Neural progenitor cell (in vitro differentiated cells): ENCODE data around the gene VAT1L. TPM values are rescaled to one million over a fixed set of nuclear protein-coding genes. Genes with fewer than 3 reads are reported as not detected.

ENCODE experiments used
- DNase-seq: peaks from one replicate; pipeline ENCODE4 v3.0.0-alpha.2; 2016; ENCODE audit warnings: low spot score
- H2AFZ ChIP-seq: fragments of 200-600 bp; sonication (generic); replicated peaks from 2 replicates; pipeline ENCODE4 v1.6.1; 2016; ENCODE audit warnings: antibody characterized with exemption
- H3F3A ChIP-seq: fragments of 200-600 bp; sonication (generic); 2 replicates; pipeline ENCODE4 v1.6.1; 2016; ENCODE audit warnings: antibody characterized with exemption, low read depth
- H3K27ac ChIP-seq: fragments of 200-600 bp; sonication (generic); 2 replicates; pipeline ENCODE4 v1.5.1; 2016; ENCODE audit warnings: mild to moderate bottlenecking
- H3K27me3 ChIP-seq: fragments of 200-600 bp; sonication (generic); 2 replicates; pipeline ENCODE4 v1.6.1; 2016; ENCODE audit warnings: mild to moderate bottlenecking, moderate library complexity
- H3K36me3 ChIP-seq: fragments of 200-600 bp; sonication (generic); 2 replicates; pipeline ENCODE4 v1.5.1; 2016
- H3K4me1 ChIP-seq: fragments of 200-600 bp; sonication (generic); 2 replicates; pipeline ENCODE4 v1.6.1; 2016; ENCODE audit warnings: mixed run types
- H3K4me2 ChIP-seq: fragments of 200-600 bp; sonication (generic); 2 replicates; pipeline ENCODE4 v1.6.1; 2016
- H3K4me3 ChIP-seq: fragments of 200-600 bp; sonication (generic); 2 replicates; pipeline ENCODE4 v1.5.1; 2016
- H3K79me2 ChIP-seq: fragments of 200-600 bp; sonication (generic); 2 replicates; pipeline ENCODE4 v1.6.1; 2016; ENCODE audit warnings: low read depth
- H3K9ac ChIP-seq: fragments of 200-600 bp; sonication (generic); 2 replicates; pipeline ENCODE4 v1.6.1; 2016
- H3K9me3 ChIP-seq: fragments of 200-600 bp; sonication (generic); 2 replicates; pipeline ENCODE4 v1.5.1; 2016; ENCODE audit warnings: low read depth
- H4K20me1 ChIP-seq: fragments of 200-600 bp; sonication (generic); 2 replicates; pipeline ENCODE4 v1.6.1; 2016; ENCODE audit warnings: low read depth
- H3K27ac Mint-ChIP-seq: 3 replicates; pipeline ENCODE4 v1.8.0; 2021; ENCODE audit warnings: mixed read lengths
- H3K27me3 Mint-ChIP-seq: 2 replicates; pipeline ENCODE4 v1.8.0; 2022; ENCODE audit warnings: low read depth, mild to moderate bottlenecking, inconsistent platforms, moderate library complexity, mixed read lengths; ENCODE audit not compliant: insufficient read depth
- H3K36me3 Mint-ChIP-seq: 3 replicates; pipeline ENCODE4 v1.8.0; 2021; ENCODE audit warnings: mixed read lengths
- H3K4me1 Mint-ChIP-seq: 3 replicates; pipeline ENCODE4 v1.8.0; 2021; ENCODE audit warnings: mixed read lengths
- H3K4me3 Mint-ChIP-seq: 3 replicates; pipeline ENCODE4 v1.8.0; 2021; ENCODE audit warnings: mild to moderate bottlenecking, moderate library complexity, mixed read lengths
- H3K9me3 Mint-ChIP-seq: 3 replicates; pipeline ENCODE4 v1.8.0; 2020; ENCODE audit warnings: mixed read lengths
- EZH2 ChIP-seq: fragments of 200-600 bp; sonication (generic); IDR thresholded peaks from 2 replicates; pipeline ENCODE4 v1.6.1; 2017; ENCODE audit warnings: antibody characterized with exemption, mild to moderate bottlenecking, moderate library complexity
- EZH2phosphoT487 ChIP-seq: fragments of 200-600 bp; sonication (generic); IDR thresholded peaks from 2 replicates; pipeline ENCODE4 v1.6.1; 2017; ENCODE audit warnings: antibody characterized with exemption
- total RNA-seq: library from RNA; depleted of rRNA; stranded (reverse); fragments of >200 nt; gene quantifications from 2 replicates; pipeline ENCODE4 v1.2.3, GENCODE V29; 2015; ENCODE audit warnings: low replicate concordance
- TF ChIP-seq, protein P1 (sequence below): fragments of 200-600 bp; sonication (generic); IDR thresholded peaks from 2 replicates; pipeline ENCODE4 v1.5.1; 2017; ENCODE audit warnings: antibody characterized with exemption, mild to moderate bottlenecking

Gene VAT1L
- total RNA-seq, 1 donor from 2014 or later: 43.2 TPM

GRCh38 chr16:77866752-77867151 lies 78.4 kb downstream of the VAT1L start:
- no peaks in the 10 kb centered on the region for H4K20me1 ChIP-seq
- H3K9me3 ChIP-seq: no peaks in the 10 kb centered on the region
- Mint-ChIP-seq H3K4me1 (peaks cover 18% of the 10 kb centered on the region), H3K27me3 (no peaks in the 10 kb centered on the region), H3K9me3 (no peaks in the 10 kb centered on the region), H3K4me3 (peak overlapping the region; percentile 18), H3K27ac (no peak overlapping the region), H3K36me3 (peaks cover 25% of the 10 kb centered on the region)
- no peaks in the 10 kb centered on the region for H3K27me3 ChIP-seq
- H3K4me2 ChIP-seq: no peak overlapping the region
- H3K79me2 ChIP-seq: no peaks in the 10 kb centered on the region
- H3K9ac ChIP-seq: no peak overlapping the region
- DNase-seq: no peak
- no peak overlapping the region for H3K4me3 ChIP-seq
- no peaks in the 10 kb centered on the region for H3K36me3 ChIP-seq
- no peak for TF ChIP-seq EZH2phosphoT487
- TF ChIP-seq, protein P1, sequence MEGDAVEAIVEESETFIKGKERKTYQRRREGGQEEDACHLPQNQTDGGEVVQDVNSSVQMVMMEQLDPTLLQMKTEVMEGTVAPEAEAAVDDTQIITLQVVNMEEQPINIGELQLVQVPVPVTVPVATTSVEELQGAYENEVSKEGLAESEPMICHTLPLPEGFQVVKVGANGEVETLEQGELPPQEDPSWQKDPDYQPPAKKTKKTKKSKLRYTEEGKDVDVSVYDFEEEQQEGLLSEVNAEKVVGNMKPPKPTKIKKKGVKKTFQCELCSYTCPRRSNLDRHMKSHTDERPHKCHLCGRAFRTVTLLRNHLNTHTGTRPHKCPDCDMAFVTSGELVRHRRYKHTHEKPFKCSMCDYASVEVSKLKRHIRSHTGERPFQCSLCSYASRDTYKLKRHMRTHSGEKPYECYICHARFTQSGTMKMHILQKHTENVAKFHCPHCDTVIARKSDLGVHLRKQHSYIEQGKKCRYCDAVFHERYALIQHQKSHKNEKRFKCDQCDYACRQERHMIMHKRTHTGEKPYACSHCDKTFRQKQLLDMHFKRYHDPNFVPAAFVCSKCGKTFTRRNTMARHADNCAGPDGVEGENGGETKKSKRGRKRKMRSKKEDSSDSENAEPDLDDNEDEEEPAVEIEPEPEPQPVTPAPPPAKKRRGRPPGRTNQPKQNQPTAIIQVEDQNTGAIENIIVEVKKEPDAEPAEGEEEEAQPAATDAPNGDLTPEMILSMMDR: no peak
- no peak for TF ChIP-seq EZH2
- no peak overlapping the region for H3K27ac ChIP-seq
- no peaks in the 10 kb centered on the region for H3K4me1 ChIP-seq
- no peak overlapping the region for H2AFZ ChIP-seq
- no peaks in the 10 kb centered on the region for H3F3A ChIP-seq

GRCh38 chr16:77868052-77868451 lies 79.7 kb downstream of the VAT1L start:
- no peak overlapping the region for H3K9ac ChIP-seq
- no peak overlapping the region for H2AFZ ChIP-seq
- H3K4me3 ChIP-seq: no peak overlapping the region
- DNase-seq: no peak
- Mint-ChIP-seq H3K4me3 (no peak overlapping the region), H3K4me1 (peaks cover 18% of the 10 kb centered on the region), H3K36me3 (peaks cover 23% of the 10 kb centered on the region), H3K27me3 (no peaks in the 10 kb centered on the region), H3K9me3 (no peaks in the 10 kb centered on the region), H3K27ac (no peak overlapping the region)
- H3K9me3 ChIP-seq: no peaks in the 10 kb centered on the region
- no peaks in the 10 kb centered on the region for H3K27me3 ChIP-seq
- no peaks in the 10 kb centered on the region for H3K4me1 ChIP-seq
- no peak overlapping the region for H3K27ac ChIP-seq
- H3K79me2 ChIP-seq: no peaks in the 10 kb centered on the region
- H3K36me3 ChIP-seq: no peaks in the 10 kb centered on the region
- TF ChIP-seq EZH2phosphoT487: no peak
- no peak for TF ChIP-seq EZH2
- TF ChIP-seq, protein P1: no peak
- no peaks in the 10 kb centered on the region for H4K20me1 ChIP-seq
- no peaks in the 10 kb centered on the region for H3F3A ChIP-seq
- H3K4me2 ChIP-seq: no peak overlapping the region

DNA sequence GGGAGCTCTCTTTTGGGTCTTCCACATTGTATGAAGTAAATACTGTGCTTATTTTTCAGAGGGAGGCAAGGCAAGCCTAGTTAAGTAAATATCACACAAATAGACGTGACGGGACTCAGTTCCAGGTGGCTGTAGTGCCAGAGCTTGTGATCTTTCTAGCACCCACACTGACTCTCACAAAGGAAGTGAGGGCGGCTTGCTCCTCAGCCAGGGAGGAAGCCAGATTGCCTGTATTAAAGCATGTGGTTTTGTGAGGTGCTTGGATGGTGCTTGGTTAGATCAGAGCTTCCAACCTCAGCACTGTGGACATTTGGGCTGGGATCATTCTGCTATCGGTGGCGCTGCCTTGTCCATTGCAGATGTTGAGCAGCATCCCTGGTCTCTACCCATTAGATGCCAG lies 80.1 kb downstream of the VAT1L start:
- no peaks in the 10 kb centered on the region for H3F3A ChIP-seq
- no peaks in the 10 kb centered on the region for H3K36me3 ChIP-seq
- TF ChIP-seq EZH2 (no peak), EZH2phosphoT487 (no peak)
- TF ChIP-seq, protein P1: no peak
- H4K20me1 ChIP-seq: no peaks in the 10 kb centered on the region
- H3K9me3 ChIP-seq: no peaks in the 10 kb centered on the region
- H3K9ac ChIP-seq: no peak overlapping the region
- no peaks in the 10 kb centered on the region for H3K27me3 Mint-ChIP-seq
- H3K4me1 Mint-ChIP-seq: peaks cover 18% of the 10 kb centered on the region
- H2AFZ ChIP-seq: no peak overlapping the region
- no peak for DNase-seq
- H3K27me3 ChIP-seq: no peaks in the 10 kb centered on the region
- peaks cover 21% of the 10 kb centered on the region for H3K36me3 Mint-ChIP-seq
- no peak overlapping the region for H3K4me2 ChIP-seq
- no peak overlapping the region for H3K4me3 ChIP-seq
- no peaks in the 10 kb centered on the region for H3K79me2 ChIP-seq
- no peak overlapping the region for H3K27ac ChIP-seq
- H3K4me1 ChIP-seq: no peaks in the 10 kb centered on the region
- no peaks in the 10 kb centered on the region for H3K9me3 Mint-ChIP-seq
- H3K4me3 Mint-ChIP-seq: no peak overlapping the region
- no peak overlapping the region for H3K27ac Mint-ChIP-seq
